HG03039 (cell line): ENCODE results near the gene ACBD7.

Experiments used
- ATAC-seq: cut with Tn5 transposase; IDR thresholded peaks from one replicate; pipeline ENCODE4 v1.9.1; 2021; ENCODE audit warnings: mild to moderate bottlenecking, moderate library complexity; ENCODE audit not compliant: unreplicated experiment

Gene ACBD7

GRCh38 chr10:15092855-15093408 is 4.4 kb upstream of the ACBD7 start:
- ATAC-seq = no peak

- no peak for ATAC-seq
Observed at GRCh38 chr10:15091418-15091817, 2.8 kb upstream of the ACBD7 start.

DNA sequence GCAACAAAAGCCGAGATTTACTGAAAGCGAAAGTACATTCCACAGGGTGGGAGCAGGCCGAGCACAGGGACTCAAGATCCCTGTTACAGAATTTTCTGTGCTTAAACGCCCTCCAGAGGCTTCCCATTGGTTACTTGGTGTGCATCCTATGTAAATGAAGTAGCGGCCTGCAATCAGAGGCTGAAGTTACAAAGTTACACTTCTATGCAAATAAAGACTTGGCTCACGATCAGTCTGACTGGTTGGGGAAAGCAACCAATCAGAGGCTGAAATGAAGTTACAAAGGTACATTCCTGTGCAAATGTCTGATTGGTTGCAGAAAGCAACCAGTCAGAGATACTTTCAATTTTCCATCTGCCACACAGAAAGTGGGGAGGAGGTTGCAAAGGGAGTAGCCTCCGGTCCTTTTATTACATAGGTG is 4.1 kb downstream of the ACBD7 start:
- no peak for ATAC-seq

- no peak for ATAC-seq
Observed at GRCh38 chr10:15083674-15084501, 4.7 kb downstream of the ACBD7 start.

GRCh38 chr10:15075421-15075820 is 13.2 kb downstream of the ACBD7 start:
- no peak for ATAC-seq

- no peak for ATAC-seq
Observed at GRCh38 chr10:15072358-15072757, 16.2 kb downstream of the ACBD7 start.

- no peak for ATAC-seq
Observed at GRCh38 chr10:15069230-15069629, 19.3 kb downstream of the ACBD7 start.

- ATAC-seq = no peak
Observed at GRCh38 chr10:15068802-15069201, 19.8 kb downstream of the ACBD7 start.

DNA sequence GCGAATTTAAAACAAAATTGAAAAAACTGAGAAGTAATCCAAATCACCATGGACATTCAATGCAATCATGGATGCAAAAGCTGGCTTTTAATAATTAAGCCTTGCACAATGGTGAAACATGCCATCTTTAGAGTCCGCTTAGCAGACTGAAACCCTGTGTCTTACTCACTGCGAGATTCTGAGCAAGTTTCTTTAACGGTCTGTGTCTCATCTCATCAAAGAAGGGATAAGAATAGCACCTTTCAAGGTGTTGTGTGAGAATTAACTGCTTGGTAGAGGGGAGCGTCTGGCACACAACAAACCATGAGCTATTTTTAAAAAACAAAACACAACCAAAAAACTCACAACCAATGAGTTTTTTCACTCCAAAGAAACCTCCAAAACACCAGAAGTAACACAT is 21.4 kb downstream of the ACBD7 start:
- ATAC-seq = no peak

DNA sequence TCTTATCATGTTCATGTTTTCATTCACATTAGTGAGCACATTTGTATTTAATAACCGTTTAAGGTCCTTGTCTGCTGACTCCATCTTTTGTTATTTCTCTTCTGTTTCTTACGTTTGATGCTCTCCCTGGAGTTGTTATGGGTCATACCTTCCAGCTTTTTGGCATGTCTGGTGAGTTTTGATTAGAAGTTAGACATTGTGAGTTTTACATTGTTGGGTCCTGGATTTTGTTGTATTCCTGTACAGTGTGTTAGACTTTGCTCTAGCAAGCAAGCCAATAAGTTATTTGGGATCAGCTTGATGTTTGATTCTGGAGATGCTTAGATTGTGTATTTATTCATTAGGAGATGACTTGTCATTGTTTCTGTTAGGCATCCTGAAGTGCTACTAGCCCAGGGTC is 27.9 kb downstream of the ACBD7 start:
- no peak for ATAC-seq

- ATAC-seq = no peak
Observed at GRCh38 chr10:15059914-15060313, 28.7 kb downstream of the ACBD7 start.

GRCh38 chr10:15058689-15059088 is 29.9 kb downstream of the ACBD7 start:
- no peak for ATAC-seq

GRCh38 chr10:15053061-15053460 is 35.5 kb downstream of the ACBD7 start:
- no peak for ATAC-seq

DNA sequence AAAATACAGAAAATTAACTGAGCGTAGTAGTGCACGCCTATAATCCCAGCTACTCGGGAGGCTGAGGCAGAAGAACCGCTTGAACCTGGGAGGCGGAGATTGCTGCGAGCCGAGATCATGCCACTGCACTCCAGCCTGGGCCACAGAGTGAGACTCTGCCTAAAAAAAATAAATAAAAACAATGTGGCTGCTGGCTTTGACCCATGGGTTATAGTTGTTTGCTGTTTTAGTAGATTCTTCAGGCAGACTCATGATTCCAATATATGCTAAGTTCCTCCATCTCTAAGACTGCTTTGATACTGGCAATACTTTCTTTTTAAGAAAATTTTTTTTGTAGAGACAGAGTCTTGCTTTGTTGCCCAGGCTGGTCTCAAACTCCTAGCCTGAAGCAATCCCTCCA is 36.5 kb downstream of the ACBD7 start:
- ATAC-seq = no peak

GRCh38 chr10:15049533-15049932 is 39.0 kb downstream of the ACBD7 start:
- ATAC-seq = no peak

DNA sequence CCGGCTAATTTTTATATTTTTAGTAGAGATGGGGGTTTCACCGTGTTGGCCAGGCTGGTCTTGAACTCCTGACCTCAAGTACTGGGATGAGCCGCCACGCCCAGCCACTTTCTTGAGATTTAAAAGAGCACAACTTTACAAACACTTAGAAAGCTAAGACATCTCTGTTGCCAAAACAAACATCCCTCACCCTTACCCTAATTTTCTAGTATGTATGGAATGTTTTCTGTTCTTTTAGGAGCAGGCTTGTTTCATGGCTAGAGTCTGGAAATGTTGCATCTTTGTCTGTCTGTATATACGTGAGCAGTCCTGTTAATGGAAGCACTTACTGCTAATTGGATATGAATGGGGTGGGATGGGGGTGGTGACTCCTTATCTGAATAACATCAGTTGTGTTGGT is 42.0 kb downstream of the ACBD7 start:
- ATAC-seq = no peak

GRCh38 chr10:15045380-15045779 is 43.2 kb downstream of the ACBD7 start:
- no peak for ATAC-seq

DNA sequence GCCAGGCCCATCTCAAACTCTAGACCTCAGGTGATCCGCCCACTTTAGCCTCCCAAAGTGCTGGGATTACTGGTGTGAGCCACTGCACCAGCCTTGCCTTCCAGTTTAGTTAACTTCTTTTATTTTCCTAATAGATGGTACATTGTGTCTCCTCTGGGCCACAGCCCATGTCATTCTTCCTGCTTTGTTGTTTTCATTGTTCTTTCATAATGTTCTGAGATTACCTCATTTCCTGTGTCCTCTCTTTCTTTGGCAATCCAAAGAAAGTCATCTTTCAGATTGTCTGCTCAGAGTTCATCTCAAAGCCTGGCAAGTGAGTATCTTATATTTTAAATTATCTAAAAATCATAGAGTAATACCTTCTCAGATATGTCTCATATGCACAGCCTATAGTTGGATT is 44.9 kb downstream of the ACBD7 start, which contains the start of gene OLAH:
TSS of gene OLAH (plus strand) at position 270 of the 400 bp plus-strand sequence. CDS start 3,346 bp downstream, outside the sequence.
- ATAC-seq = no peak

GRCh38 chr10:15038416-15038815 is 50.2 kb downstream of the ACBD7 start:
- no peak for ATAC-seq

DNA sequence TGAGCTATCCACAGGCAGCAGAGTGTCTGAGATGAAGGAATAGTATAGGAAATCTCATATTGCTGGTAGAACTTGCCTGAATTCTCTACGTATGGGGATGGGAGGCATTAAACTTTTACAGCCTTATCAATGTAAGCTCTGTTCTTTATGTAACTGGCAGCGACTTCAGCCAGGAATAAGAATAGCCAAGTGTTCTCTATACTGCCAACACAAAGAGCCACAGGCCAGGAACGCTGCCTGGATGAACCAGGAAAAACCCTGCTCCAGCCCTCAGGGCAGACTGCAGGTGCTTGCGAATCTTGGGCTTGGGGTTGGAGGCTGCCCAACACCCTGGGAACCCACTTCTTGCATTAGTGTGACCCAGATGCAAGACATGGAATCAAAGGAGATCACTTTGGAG is 50.9 kb downstream of the ACBD7 start:
- no peak for ATAC-seq

DNA sequence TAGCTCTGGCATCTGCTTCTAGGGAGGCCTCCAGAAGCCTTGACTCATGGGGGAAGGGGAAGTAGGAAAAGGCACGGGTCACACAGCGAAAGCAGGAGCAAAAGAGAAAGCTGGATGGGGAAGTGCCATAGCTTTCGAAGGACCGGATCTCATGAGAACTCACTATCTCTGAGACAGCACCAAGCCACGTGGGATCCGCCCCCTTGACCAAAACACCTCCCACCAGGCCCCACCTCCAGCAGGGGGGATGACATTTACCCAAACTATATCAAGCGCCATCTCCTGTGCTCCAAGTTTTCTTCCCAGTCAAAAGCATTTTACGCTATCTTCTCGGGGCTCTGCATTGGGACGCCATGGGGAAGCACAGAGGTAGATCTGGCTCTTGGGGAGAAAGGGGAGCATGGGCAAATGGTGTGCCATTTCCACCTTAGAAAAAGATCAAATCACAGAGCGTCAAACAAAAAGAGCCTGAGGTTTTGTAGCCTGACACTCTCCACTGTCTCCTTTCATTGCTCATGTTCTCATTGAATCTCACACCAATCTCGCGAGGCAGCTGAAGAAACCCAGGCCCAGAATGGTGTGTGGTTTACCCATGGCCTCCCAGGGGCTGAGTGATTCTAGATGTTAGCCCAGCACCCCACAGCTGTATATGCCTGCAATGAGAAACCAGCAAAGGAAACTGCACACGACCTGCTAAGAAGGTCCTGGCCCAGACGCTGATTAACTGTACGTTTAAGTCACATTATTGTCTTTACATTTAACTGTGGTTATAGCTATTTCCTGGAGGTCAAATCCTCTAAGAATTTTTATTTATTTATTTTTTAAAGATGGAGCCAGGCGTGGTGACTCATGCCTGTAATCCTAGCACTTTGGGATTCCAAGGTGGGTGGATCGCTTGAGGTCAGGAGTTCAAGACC is 52.9 kb downstream of the ACBD7 start:
- no peak for ATAC-seq
